AG09309 (cell line): ENCODE measurements around the gene CTPS1.

ENCODE experiments used
- DNase-seq: peaks from one replicate; pipeline ENCODE4 v3.0.0-alpha.2; 2010; ENCODE audit warnings: low read depth
- H3K4me3 ChIP-seq: 2 replicates; pipeline ENCODE4 v1.5.1; 2011; ENCODE audit warnings: mild to moderate bottlenecking, low read depth, low read length, moderate library complexity; ENCODE audit not compliant: control insufficient read depth
- TF ChIP-seq, protein P1 (sequence below): IDR thresholded peaks from 2 replicates; pipeline ENCODE4 v1.5.1; 2011; ENCODE audit warnings: mild to moderate bottlenecking, low read depth, low read length, inconsistent platforms; ENCODE audit not compliant: insufficient read depth, control insufficient read depth; ENCODE audit errors: missing control alignments

CTPS1 gene

DNA sequence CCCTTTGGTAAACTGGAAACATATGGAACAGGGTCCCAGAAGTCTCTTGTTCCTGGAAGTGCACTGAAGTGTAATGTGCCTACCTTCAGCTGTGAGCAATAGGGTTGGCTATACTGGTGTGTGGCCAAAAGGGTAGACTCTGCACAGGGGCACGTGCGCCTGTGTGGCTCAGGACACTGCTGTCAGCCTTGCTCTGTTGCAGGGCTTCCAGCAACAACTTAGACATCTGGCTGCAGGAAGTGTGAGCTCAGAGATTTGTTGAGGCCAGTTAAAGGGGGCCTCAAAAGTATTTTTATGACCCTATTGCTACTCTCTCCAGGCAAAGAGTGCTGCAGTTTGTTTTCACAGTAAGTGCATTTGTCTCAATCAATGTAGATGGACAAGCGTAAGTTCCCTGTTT, 7.5 kb downstream of the CTPS1 start:
- no peak for DNase-seq
- no peak overlapping the region for H3K4me3 ChIP-seq
- TF ChIP-seq, protein P1, sequence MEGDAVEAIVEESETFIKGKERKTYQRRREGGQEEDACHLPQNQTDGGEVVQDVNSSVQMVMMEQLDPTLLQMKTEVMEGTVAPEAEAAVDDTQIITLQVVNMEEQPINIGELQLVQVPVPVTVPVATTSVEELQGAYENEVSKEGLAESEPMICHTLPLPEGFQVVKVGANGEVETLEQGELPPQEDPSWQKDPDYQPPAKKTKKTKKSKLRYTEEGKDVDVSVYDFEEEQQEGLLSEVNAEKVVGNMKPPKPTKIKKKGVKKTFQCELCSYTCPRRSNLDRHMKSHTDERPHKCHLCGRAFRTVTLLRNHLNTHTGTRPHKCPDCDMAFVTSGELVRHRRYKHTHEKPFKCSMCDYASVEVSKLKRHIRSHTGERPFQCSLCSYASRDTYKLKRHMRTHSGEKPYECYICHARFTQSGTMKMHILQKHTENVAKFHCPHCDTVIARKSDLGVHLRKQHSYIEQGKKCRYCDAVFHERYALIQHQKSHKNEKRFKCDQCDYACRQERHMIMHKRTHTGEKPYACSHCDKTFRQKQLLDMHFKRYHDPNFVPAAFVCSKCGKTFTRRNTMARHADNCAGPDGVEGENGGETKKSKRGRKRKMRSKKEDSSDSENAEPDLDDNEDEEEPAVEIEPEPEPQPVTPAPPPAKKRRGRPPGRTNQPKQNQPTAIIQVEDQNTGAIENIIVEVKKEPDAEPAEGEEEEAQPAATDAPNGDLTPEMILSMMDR: no peak

DNA sequence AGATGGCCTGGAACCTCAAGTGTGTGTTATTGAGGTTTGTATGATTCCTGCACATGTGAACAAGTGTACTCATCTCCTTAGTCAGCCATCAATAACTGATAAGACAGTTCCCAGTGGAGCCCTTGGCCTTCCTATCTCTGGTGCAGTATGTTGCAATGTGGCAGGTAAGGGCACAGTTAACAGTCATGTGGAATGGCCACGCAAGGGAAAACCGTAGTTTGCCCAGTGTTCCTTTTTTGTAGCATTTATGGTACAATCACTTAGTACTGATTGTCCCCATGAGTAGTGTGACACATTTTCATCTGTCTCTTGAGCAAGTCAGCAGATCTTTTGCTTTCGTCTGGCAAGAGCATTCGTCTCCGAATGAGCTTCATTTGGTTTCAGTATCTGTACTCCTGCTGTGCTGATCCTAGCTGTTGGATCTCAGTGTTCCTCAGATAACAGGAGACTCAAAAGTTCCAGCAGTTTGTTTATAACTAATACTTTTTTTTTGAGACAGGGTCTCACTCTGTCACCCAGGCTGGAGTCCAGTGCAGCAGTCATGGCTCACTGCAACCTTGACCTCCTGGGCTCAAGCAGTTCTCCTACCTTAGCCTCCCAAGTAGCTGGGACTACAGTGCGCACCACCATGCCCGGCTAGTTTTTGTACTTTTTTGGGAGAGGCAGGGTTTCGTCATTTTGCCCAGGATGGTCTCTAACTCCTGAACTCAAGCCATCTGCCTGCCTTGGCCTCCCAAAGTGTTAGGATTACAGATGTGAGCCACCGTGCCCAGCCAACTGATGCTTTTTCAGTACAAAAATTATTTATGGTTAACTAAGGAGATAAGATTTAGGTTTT, 8.2 kb downstream of the CTPS1 start:
- no peak for DNase-seq
- H3K4me3 ChIP-seq: no peak overlapping the region
- TF ChIP-seq, protein P1: no peak

DNA sequence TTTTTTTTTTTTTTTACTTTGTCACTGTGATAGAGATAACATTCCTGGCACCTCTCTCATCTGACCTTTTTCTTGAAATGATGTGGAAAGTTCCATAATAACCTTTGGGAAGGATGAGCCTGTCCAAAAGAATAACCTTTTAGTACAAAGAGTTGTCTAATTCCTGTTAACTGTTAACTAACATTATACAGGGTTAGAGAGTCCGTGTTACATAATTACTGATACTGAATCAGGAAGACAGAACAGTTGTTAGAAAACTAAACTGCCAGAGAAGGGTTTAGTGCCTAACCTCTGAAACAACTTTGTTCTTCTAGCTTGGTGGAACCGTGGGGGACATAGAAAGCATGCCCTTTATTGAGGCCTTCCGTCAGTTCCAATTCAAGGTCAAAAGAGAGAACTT, 8.8 kb downstream of the CTPS1 start:
- TF ChIP-seq, protein P1: no peak
- H3K4me3 ChIP-seq: no peak overlapping the region
- no peak for DNase-seq

DNA sequence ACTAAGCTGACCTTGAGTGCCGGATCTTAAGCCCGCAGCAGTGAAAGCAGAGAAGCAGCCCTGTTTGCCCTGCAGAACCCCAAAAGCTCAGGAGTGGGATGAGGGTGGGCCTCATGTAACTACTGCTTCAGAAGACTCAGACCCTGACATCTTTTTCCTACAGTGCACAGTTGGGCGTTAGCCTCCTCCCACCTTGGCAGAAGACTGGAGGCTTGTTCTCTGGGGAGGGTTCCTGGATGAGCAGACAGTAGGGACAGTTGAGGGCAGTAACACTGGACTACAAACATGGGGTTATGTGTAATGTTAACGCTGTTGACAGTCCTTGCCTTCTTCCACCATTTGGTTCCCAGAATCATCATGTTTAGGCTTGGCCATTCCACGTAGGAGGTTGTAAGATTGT, 9.6 kb downstream of the CTPS1 start:
- TF ChIP-seq, protein P1: no peak
- no peak overlapping the region for H3K4me3 ChIP-seq

DNA sequence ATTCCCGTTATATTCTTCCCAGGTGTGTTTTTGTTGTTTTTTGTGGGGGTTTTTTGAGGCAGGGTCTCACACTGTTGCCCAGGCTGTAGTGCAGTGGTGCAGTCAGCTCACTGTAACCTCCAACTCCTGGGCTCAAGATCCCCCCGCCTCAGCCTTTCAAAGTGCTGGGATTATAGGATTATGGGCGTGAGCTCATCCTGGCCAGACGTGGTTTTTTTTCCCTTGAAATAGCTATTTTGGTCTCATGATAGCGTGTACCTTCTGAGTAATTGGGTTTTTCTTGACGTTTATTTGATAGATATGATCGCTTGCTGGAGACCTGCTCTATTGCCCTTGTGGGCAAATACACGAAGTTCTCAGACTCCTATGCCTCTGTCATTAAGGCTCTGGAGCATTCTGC, 17.6 kb downstream of the CTPS1 start:
- no peak overlapping the region for H3K4me3 ChIP-seq
- TF ChIP-seq, protein P1: no peak
- no peak for DNase-seq

More for the DNA sequence above, 9.6 kb downstream of the CTPS1 start:
- no peak for DNase-seq

DNA sequence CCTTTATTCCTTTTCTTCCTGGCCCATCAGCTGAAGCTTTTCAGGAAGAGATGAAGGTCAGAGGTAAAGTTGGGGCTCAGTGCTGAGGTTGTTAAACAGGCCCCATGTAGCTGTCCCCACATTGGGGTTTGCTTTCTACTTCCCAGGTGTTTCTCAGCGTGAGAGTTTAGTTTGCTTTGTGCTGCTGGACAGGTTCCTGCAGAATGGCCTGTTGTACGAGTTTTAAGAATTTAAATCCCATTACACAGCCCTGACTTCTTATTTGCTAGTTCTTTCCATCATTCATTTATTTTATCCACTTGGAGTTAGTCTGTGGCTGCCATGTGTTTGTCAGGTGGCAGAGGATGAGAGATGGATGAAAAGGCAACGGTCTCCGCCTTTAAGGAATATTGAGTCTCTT, 19.2 kb downstream of the CTPS1 start:
- TF ChIP-seq, protein P1: no peak
- DNase-seq: no peak
- no peak overlapping the region for H3K4me3 ChIP-seq
